Keratinocyte (primary cell): ENCODE data around the gene CTIF. TPM values are rescaled to one million over a fixed set of nuclear protein-coding genes. Genes with fewer than 3 reads are reported as not detected.

ENCODE experiments used
- DNase-seq: peaks from one replicate; pipeline ENCODE4 v3.0.0-alpha.2; 2011; ENCODE audit warnings: low read depth, missing footprints, low spot score
- FAIRE-seq: peaks from 2 replicates; lab custom pipeline; 2011; peaks lifted over from hg19 to GRCh38; lab: Jason Lieb, UNC
- H2AFZ ChIP-seq: 2 replicates; pipeline ENCODE4 v1.6.0; 2012; ENCODE audit warnings: low read length, control low read depth, inconsistent platforms; ENCODE audit not compliant: control insufficient read depth
- H3K27ac ChIP-seq: 2 replicates; pipeline ENCODE4 v1.5.1; 2011; ENCODE audit warnings: low read length; ENCODE audit not compliant: control insufficient read depth, insufficient read depth
- H3K27me3 ChIP-seq: 3 replicates; pipeline ENCODE4 v1.6.0; 2011; ENCODE audit warnings: low read length; ENCODE audit not compliant: control insufficient read depth, insufficient read depth; ENCODE audit errors: extremely low read depth
- H3K36me3 ChIP-seq, 2 experiments: 2 replicates in 1 of 2; 3 replicates in 1 of 2; pipeline ENCODE4 v1.5.1; 2011; ENCODE audit warnings: low read length in 2 of 2, mild to moderate bottlenecking in 1 of 2; ENCODE audit not compliant: control insufficient read depth in 2 of 2, insufficient read depth in 2 of 2; ENCODE audit errors: extremely low read depth in 1 of 2
- H3K4me1 ChIP-seq: 3 replicates; pipeline ENCODE4 v1.5.1; 2011; ENCODE audit warnings: low read length; ENCODE audit not compliant: control insufficient read depth, insufficient read depth; ENCODE audit errors: extremely low read depth
- H3K4me2 ChIP-seq: 3 replicates; pipeline ENCODE4 v1.6.0; 2011; ENCODE audit warnings: low read depth, low read length; ENCODE audit not compliant: control insufficient read depth, insufficient read depth; ENCODE audit errors: extremely low read depth
- H3K4me3 ChIP-seq, 3 experiments: fragments of 200-600 bp in 1 of 3; sonication (generic) in 1 of 3; 2 replicates in 2 of 3; 3 replicates in 1 of 3; pipeline ENCODE4 v1.5.1; 2011 to 2016; ENCODE audit warnings: low read length in 3 of 3, mild to moderate bottlenecking in 3 of 3, control low read depth in 2 of 3, inconsistent platforms in 1 of 3, low read depth in 1 of 3, mixed read lengths in 1 of 3, mixed run types in 1 of 3, moderate library complexity in 1 of 3; ENCODE audit not compliant: control insufficient read depth in 2 of 3, insufficient read depth in 2 of 3; ENCODE audit errors: extremely low read depth in 1 of 3
- H3K79me2 ChIP-seq: 2 replicates; pipeline ENCODE4 v1.6.0; 2012; ENCODE audit warnings: low read length; ENCODE audit not compliant: control insufficient read depth, insufficient read depth
- H3K9ac ChIP-seq: 3 replicates; pipeline ENCODE4 v1.6.0; 2011; ENCODE audit warnings: low read length; ENCODE audit not compliant: control insufficient read depth, insufficient read depth; ENCODE audit errors: extremely low read depth
- H3K9me1 ChIP-seq: 3 replicates; pipeline ENCODE4 v1.6.0; 2011; ENCODE audit warnings: low read length; ENCODE audit not compliant: control insufficient read depth, insufficient read depth; ENCODE audit errors: extremely low read depth
- H3K9me3 ChIP-seq: 2 replicates; pipeline ENCODE4 v1.5.1; 2012; ENCODE audit warnings: low read depth, low read length; ENCODE audit not compliant: control insufficient read depth
- H4K20me1 ChIP-seq: 3 replicates; pipeline ENCODE4 v1.6.0; 2011; ENCODE audit warnings: low read length; ENCODE audit not compliant: control insufficient read depth, insufficient read depth; ENCODE audit errors: extremely low read depth
- CTCF ChIP-seq, 3 experiments: IDR thresholded peaks in 1 of 3; conservative IDR thresholded peaks in 1 of 3; optimal IDR thresholded peaks in 1 of 3; 2 replicates in 2 of 3; 3 replicates in 1 of 3; pipeline versions ENCODE3 to v1.5.1; 2011; ENCODE audit warnings: low read length in 3 of 3, mild to moderate bottlenecking in 3 of 3, moderate library complexity in 2 of 3, control low read depth in 1 of 3, inconsistent platforms in 1 of 3; ENCODE audit not compliant: insufficient read depth in 2 of 3; ENCODE audit errors: extremely low read depth in 1 of 3
- EZH2 ChIP-seq: IDR thresholded peaks from one replicate; pipeline ENCODE4 v1.6.1; 2012; ENCODE audit warnings: inconsistent platforms, mild to moderate bottlenecking, low read length, moderate library complexity
- dilution Hi-C: fragments of 300-500 bp; cut with MboI; formaldehyde crosslinking; loops from one replicate; pipeline ENCODE4 v1.7.0; 2020; ENCODE audit warnings: low sequenced_read_pairs; ENCODE audit not compliant: extremely low pct_ligation_motif_present
- polyA plus RNA-seq, 5 experiments: library from polyadenylated mRNA; depleted of rRNA in 3 of 5; stranded (reverse) in 3 of 5; stranded (forward) in 1 of 5; unstranded in 1 of 5; fragments of >200 nt; gene quantifications; 1 replicate in 1 of 5; 2 replicates in 3 of 5; 3 replicates in 1 of 5; pipeline versions ENCODE4 v1.2.1 to v1.2.3, GENCODE V29; 2011 to 2012; ENCODE audit warnings: missing spikeins in 2 of 5, low read depth in 1 of 5, low replicate concordance in 1 of 5

The CTIF gene
- polyA plus RNA-seq, 1 donor (not counting 4 experiments of a cell fraction or from before 2014, with no cell fraction given): 15.0 TPM

- Histone ChIP-seq H3K27me3 (no peaks in the 10 kb centered on the region), H3K4me2 (no peak overlapping the region), H3K4me1 (peaks cover 6% of the 10 kb centered on the region), H3K9me3 (no peaks in the 10 kb centered on the region), H3K4me3 (no peak overlapping the region), H3K9ac (no peak overlapping the region), H3K79me2 (no peaks in the 10 kb centered on the region), H3K27ac (no peak overlapping the region), H3K9me1 (no peaks in the 10 kb centered on the region), H2AFZ (no peak overlapping the region), H3K36me3 (no peaks in the 10 kb centered on the region), H4K20me1 (no peaks in the 10 kb centered on the region)
- dilution Hi-C loops: no loop called here
- DNase-seq (no peak), FAIRE-seq (no peak)
- TF ChIP-seq CTCF (optimal IDR thresholded peaks at IDR 0.05 in 1 of 3, IDR thresholded peaks at IDR 0.05 in 1 of 3, conservative IDR thresholded peaks at IDR 0.05 in 1 of 3; ENCODE audit: extremely low read depth in 1 of 3, insufficient read depth in 2 of 3, low read length in 3 of 3): no peak
- no peak for TF ChIP-seq EZH2
Observed at GRCh38 chr18:48877941-48878340, 339.1 kb downstream of the CTIF start.

GRCh38 chr18:48878471-48878870 lies 339.6 kb downstream of the CTIF start:
- Histone ChIP-seq H2AFZ (no peak overlapping the region), H4K20me1 (no peaks in the 10 kb centered on the region), H3K36me3 (no peaks in the 10 kb centered on the region), H3K9me1 (no peaks in the 10 kb centered on the region), H3K4me3 (no peak overlapping the region), H3K27me3 (no peaks in the 10 kb centered on the region), H3K9me3 (no peaks in the 10 kb centered on the region), H3K79me2 (no peaks in the 10 kb centered on the region), H3K27ac (no peak overlapping the region), H3K4me2 (peak overlapping the region; percentile 15), H3K9ac (no peak overlapping the region), H3K4me1 (peaks cover 3% of the 10 kb centered on the region)
- DNase-seq (no peak), FAIRE-seq (no peak)
- TF ChIP-seq EZH2: no peak
- no peak for TF ChIP-seq CTCF (optimal IDR thresholded peaks at IDR 0.05 in 1 of 3, IDR thresholded peaks at IDR 0.05 in 1 of 3, conservative IDR thresholded peaks at IDR 0.05 in 1 of 3; ENCODE audit: extremely low read depth in 1 of 3, insufficient read depth in 2 of 3, low read length in 3 of 3)
- dilution Hi-C loops: no loop called here
